ENCODE results near the gene PPP1R36. TPM values are rescaled to one million over a fixed set of nuclear protein-coding genes. Genes with fewer than 3 reads are reported as not detected.
"Not testable (repeated sequence)": the region's sequence is repeated elsewhere in the genome, so short reads cannot be mapped to it uniquely, and the experiment has no call there.

PPP1R36 gene
- total and polyA plus RNA-seq, 8 donors = 2.0 to 7.2 (median 5.2) TPM

- H3K27ac ChIP-seq = no peak overlapping the region
- no peak for TF ChIP-seq CTCF (IDR thresholded peaks at IDR 0.05)
- FAIRE-seq (no peak), ATAC-seq (no peak), DNase-seq (no peak)
- no peak overlapping the region for H3K4me3 ChIP-seq
- no peaks in the 10 kb centered on the region for H3K36me3 ChIP-seq
- intact Hi-C loops (cut with DNase I) = no loop called here
- H3K4me1 ChIP-seq = peaks cover 6 to 14% (median 13%) of the 10 kb centered on the region in 3 donors
- WGBS, 2 donors = 60 to 64% methylated on average over 7 of the region's 7 CpGs
- no peaks in the 10 kb centered on the region for H3K9me3 ChIP-seq
- no peaks in the 10 kb centered on the region for H3K27me3 ChIP-seq
These were observed 65.1 kb downstream of the PPP1R36 start for GRCh38 chr14:64614805-64615391.

GRCh38 chr14:64617872-64618408 is 68.2 kb downstream of the PPP1R36 start:
- DNase-seq; H3K36me3 ChIP-seq; H3K27ac ChIP-seq; intact Hi-C loops (cut with DNase I); H3K27me3 ChIP-seq; ATAC-seq; H3K4me3 ChIP-seq; H3K9me3 ChIP-seq; H3K4me1 ChIP-seq; FAIRE-seq: not testable (repeated sequence)
- WGBS, 2 donors = 87 to 89% methylated on average over 8 of the region's 8 CpGs

GRCh38 chr14:64620910-64621309 is 71.1 kb downstream of the PPP1R36 start:
- H3K27ac ChIP-seq = no peak overlapping the region
- DNase-seq = no peak
- H3K36me3 ChIP-seq = no peaks in the 10 kb centered on the region
- no peaks in the 10 kb centered on the region for H3K27me3 ChIP-seq
- H3K9me3 ChIP-seq = no peaks in the 10 kb centered on the region
- no peak for TF ChIP-seq CTCF (IDR thresholded peaks at IDR 0.05)
- intact Hi-C loops (cut with DNase I) = no loop called here
- no peak for FAIRE-seq
- H3K4me3 ChIP-seq = no peak overlapping the region
- H3K4me1 ChIP-seq = peaks cover 0 to 7% (median 0%) of the 10 kb centered on the region in 3 donors
- no peak for ATAC-seq
- 89 to 91% methylated on average over 1 of the region's 1 CpG for WGBS, 2 donors

GRCh38 chr14:64623554-64624165 is 73.9 kb downstream of the PPP1R36 start:
- no peak for ATAC-seq
- no peak for FAIRE-seq

More at GRCh38 chr14:64623554-64624165, 73.9 kb downstream of the PPP1R36 start:
- H3K27ac ChIP-seq = no peak overlapping the region
- WGBS, 2 donors = 88 to 89% methylated on average over 7 of the region's 7 CpGs
- DNase-seq = no peak
- no peak for TF ChIP-seq CTCF (IDR thresholded peaks at IDR 0.05)
- H3K27me3 ChIP-seq = no peaks in the 10 kb centered on the region
- no peak overlapping the region for H3K4me3 ChIP-seq
- intact Hi-C loops (cut with DNase I) = no loop called here
- no peaks in the 10 kb centered on the region for H3K9me3 ChIP-seq
- no peaks in the 10 kb centered on the region for H3K36me3 ChIP-seq
- peaks cover 0 to 7% (median 0%) of the 10 kb centered on the region in 3 donors for H3K4me1 ChIP-seq

Measured in pancreas (tissue), 10 donors.